Right hindlimb (tissue), 1 donor: Measurements from ENCODE around the gene ZNF454.

Experiments used
- DNase-seq: peaks from one replicate; pipeline ENCODE4 v3.0.0-alpha.2; 2018

The ZNF454 gene

DNA sequence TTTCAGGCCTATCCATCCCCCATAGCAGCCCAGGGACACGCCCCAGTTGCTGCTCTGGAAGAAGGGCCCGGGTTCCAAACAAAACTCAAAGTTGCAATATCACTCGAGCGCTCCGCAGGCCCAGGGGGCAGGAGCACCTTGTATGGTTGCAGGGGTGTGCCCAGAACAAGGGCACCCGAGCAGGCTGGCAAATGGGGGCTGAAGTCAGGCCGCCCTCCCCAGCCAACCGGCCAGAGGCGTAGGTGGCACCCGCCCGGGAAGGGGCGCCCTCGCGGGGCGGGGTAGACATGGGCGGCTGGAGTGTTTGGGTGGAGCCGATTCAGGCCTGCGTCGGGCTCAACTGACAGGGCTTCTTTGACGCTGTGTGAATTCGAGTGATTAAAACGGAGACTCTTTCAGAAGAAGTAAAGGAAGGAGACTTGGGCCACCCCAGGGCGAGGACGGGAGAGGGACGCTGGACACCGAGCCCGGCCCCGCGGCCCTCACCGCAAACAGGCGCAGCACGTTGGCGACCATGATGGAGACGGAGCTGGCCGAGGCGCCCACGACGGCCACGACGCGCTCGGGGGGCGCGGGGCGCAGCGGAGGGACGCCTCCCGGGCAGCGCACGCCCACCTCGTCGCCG lies 53.1 kb downstream of the ZNF454 start:
- DNase-seq = no peak

DNA sequence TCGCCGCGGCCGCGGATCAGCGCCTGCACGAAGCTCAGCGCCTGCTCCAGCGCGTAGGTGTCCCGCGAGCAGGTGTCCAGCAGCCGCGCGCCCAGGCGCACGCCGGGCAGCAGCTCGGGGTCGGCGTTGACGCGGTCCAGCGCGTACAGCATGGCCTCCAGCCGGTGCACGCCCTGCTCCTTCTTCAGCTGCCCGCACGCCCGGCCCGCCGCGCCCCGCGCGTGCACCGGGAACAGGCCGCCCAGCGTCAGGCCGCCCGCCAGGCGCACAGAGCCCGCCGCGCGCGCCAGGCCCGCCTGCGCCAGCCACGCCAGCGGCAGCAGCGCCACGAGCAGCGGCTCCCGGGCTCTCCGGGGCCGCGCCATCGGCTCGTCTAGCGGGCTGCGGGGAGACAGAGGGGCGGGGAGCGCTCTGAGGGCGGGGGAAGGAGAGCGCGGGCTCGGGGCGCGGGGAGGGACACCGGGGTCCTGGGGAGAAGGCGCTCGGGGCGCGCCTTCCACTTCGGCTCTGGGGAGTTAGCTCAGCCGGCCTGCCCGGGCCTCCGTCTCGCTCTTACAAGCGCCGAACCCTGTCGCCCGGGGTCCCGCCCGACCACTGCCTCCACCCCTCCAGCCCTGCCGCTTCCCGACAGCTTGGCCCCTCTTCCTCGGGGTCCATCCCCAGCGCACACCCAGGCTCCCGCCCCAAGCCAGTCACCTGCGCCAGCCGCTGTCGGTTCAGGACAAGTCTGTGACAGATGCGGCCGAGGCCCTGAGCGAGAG lies 53.8 kb downstream of the ZNF454 start, which contains the start of gene GRM6:
Gene GRM6 (minus strand): TSS at position 741 of the 761 bp plus-strand sequence. CDS start 376 bp downstream, at position 365.
- DNase-seq = no peak

DNA sequence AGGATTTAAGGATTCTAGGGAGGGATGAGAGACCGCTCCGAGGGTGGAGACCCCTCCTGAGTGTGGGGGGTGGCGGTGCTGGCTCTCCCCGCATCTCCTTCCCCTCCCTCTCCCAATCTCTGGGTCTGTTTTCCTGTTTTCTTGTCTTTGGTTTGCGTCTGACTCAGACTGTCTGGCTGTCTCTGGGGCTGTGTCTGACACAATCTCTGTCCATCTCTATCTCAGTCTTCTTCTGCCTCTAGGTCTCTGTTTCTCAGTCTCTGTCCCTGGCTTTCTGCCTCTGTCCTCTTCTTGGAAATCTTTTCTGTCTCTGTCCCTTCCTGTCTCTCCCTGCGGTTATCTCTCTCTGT lies 54.3 kb downstream of the ZNF454 start:
- no peak for DNase-seq

DNA sequence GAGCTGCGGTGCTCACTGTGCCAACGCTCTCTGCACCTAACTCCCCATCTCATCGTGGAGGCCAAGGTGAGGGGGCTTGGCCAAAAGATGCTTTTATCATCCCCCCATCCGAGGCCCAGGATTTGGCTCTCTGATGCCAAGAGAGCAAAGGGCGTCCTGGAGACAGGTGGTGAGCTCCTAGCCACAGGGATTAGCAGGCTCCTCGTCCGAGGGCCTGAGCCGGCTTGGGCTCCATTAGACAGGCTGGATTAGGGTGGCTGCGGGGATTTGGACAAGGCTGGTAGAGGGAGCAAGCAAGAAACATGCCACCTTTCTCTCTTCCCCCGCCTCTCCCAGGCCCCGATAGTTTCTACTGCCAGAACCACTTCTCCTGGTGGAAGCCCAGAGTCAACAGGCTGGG lies 55.2 kb downstream of the ZNF454 start:
- no peak for DNase-seq

DNA sequence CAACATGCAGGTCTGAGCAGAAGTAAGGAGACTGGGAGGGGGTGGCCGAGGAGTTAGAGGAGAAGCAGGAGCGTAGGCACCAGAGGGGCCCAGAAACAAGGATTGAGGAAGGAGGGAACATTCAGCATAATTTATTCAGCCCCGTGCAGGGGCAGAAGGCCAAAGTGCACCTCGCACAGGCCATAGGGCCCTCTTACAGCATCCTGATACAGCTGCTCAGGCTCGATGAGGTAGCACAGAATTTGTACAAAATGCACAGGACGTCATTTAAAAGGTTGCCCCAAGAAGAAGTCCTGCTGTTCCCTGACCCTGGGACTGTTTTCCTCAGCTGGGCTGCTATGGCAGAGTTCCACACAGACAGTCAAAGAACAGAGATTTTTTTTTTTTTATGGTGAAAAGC lies 56.2 kb downstream of the ZNF454 start:
- no peak for DNase-seq

DNA sequence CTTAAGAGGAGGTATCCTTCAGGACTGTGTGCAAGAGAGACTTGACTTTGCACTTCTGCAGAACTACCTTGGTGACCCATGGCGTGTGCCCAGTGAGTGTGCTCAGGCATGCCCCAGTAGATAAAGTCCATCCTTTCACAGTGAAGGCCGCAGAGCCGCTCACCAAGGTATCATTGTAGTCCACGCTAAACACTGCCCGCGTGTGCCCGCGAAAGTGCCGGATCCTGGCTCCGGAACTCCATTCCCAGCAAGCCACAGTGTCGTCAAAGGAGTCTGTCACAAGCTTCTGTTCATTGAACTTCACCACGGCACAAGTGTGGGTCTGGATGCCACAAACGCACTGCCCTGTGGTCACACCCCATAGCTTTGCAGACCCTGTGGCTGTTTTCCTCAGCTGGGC lies 57.4 kb downstream of the ZNF454 start:
- DNase-seq = no peak

DNA sequence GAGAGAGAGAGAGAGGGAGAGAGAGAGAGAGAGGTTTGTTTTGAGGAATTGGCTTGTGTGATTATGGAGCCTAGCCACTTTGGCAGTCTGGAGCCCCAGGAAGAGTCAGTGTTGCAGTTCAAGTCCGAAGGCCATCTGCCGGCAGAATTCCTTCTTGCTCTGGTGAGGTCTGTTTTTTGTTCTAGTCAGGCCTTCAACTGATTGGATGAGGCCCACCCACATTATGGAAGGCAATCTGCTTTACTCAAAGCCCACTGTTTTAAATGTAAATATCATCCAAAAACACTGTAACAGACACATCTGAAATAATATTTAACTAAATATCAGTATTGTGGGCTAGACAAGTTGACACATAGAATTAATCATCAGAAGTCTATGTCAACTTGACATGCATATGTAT lies 65.6 kb downstream of the ZNF454 start:
- no peak for DNase-seq

DNA sequence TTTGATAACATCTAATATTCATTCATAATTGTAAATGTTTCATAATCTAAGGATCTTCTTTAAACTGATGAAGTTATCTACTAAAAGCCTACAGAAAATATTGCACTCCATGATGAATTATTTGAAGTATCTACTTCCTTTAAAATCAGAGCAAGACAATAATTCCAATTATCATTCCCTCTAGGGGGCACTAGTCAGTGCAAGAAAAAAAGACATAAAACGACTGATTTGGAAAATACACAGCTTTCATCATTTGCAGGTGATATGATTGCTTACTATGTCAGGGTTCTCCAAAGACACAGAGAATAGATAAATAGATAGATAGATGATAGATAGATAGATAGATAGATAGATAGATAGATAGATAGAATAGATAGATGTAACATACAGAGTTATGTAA lies 67.7 kb downstream of the ZNF454 start:
- DNase-seq = no peak
